Ishikawa (cell line): ENCODE data around the gene LRRC63.
A peak's percentile ranks its signal among the peaks of the same experiment; 100 is the strongest.

Experiments used
- CEBPB ChIP-seq: IDR thresholded peaks from 2 replicates; pipeline ENCODE4 v1.6.1; 2012
- CREB1 ChIP-seq: IDR thresholded peaks from 2 replicates; pipeline ENCODE4 v1.6.1; 2012; ENCODE audit warnings: low read depth
- EGR1 ChIP-seq: IDR thresholded peaks from 2 replicates; pipeline ENCODE4 v1.6.1; 2012
- EP300 ChIP-seq: IDR thresholded peaks from 2 replicates; pipeline ENCODE4 v1.6.1; 2012; ENCODE audit warnings: borderline replicate concordance
- MAX ChIP-seq: IDR thresholded peaks from 2 replicates; pipeline ENCODE4 v1.6.1; 2012
- NFIC ChIP-seq: IDR thresholded peaks from 2 replicates; pipeline ENCODE4 v1.6.1; 2012
- RAD21 ChIP-seq: IDR thresholded peaks from 2 replicates; pipeline ENCODE4 v1.6.1; 2012; ENCODE audit warnings: low read depth
- REST ChIP-seq: IDR thresholded peaks from 2 replicates; pipeline ENCODE4 v1.6.1; 2012; ENCODE audit warnings: low read depth, mild to moderate bottlenecking
- TAF1 ChIP-seq: IDR thresholded peaks from 2 replicates; pipeline ENCODE4 v1.6.1; 2012; ENCODE audit warnings: low read depth, mild to moderate bottlenecking
- TEAD4 ChIP-seq: IDR thresholded peaks from 2 replicates; pipeline ENCODE4 v1.6.1; 2012
- USF1 ChIP-seq: IDR thresholded peaks from 2 replicates; pipeline ENCODE4 v1.6.1; 2012
- YY1 ChIP-seq: IDR thresholded peaks from 2 replicates; pipeline ENCODE4 v1.6.1; 2012; ENCODE audit warnings: low read depth
- ZBTB7A ChIP-seq: IDR thresholded peaks from 2 replicates; pipeline ENCODE4 v1.6.1; 2012; ENCODE audit warnings: low read depth

- TF ChIP-seq CEBPB (no peak), YY1 (no peak), MAX (no peak), ZBTB7A (no peak), EP300 (no peak), CREB1 (no peak), RAD21 (peak; percentile 30; the same call in 1 of the 2 replicates), EGR1 (no peak), TEAD4 (no peak), USF1 (no peak), REST (no peak), NFIC (no peak), TAF1 (no peak)
Observed at GRCh38 chr13:46317120-46317519, 105.4 kb downstream of the LRRC63 start.
